Aorta (tissue), 5 donors: ENCODE data around the gene OR2V2. TPM values are rescaled to one million over a fixed set of nuclear protein-coding genes. Genes with fewer than 3 reads are reported as not detected.

Experiments
- ATAC-seq: fragments of 200-7000 bp; cut with Tn5 transposase; one replicate; pipeline ENCODE4 v1.9.1; 2022; ENCODE audit warnings: moderate library complexity; ENCODE audit not compliant: low FRiP score
- DNase-seq, 2 donors: peaks; one replicate each; pipeline ENCODE4 v3.0.0-alpha.2; 2020
- H3K27ac ChIP-seq, 2 donors: one replicate each; pipeline ENCODE4 v1.5.1; 2013; ENCODE audit warnings: low read length in 2 of 2, mild to moderate bottlenecking in 2 of 2, moderate library complexity in 2 of 2, control low read depth in 1 of 2, inconsistent platforms in 1 of 2, low read depth in 1 of 2
- H3K27me3 ChIP-seq, 2 donors: one replicate each; pipeline ENCODE4 v1.6.1; 2013; ENCODE audit warnings: control low read depth in 1 of 2, low read length in 1 of 2, mild to moderate bottlenecking in 1 of 2, moderate library complexity in 1 of 2; ENCODE audit not compliant: insufficient read depth in 2 of 2, control insufficient read depth in 1 of 2
- H3K36me3 ChIP-seq, 2 donors: one replicate each; pipeline ENCODE4 v1.6.1; 2013; ENCODE audit warnings: control low read depth in 1 of 2, low read length in 1 of 2, mild to moderate bottlenecking in 1 of 2; ENCODE audit not compliant: insufficient read depth in 2 of 2, control insufficient read depth in 1 of 2
- H3K4me1 ChIP-seq, 2 donors: one replicate each; pipeline ENCODE4 v1.6.1; 2013; ENCODE audit warnings: low read length in 2 of 2, control low read depth in 1 of 2, mild to moderate bottlenecking in 1 of 2, moderate library complexity in 1 of 2; ENCODE audit not compliant: insufficient read depth in 2 of 2, control insufficient read depth in 1 of 2
- H3K4me3 ChIP-seq, 2 donors: one replicate each; pipeline ENCODE4 v1.5.1; 2013; ENCODE audit warnings: low read length in 2 of 2, control low read depth in 1 of 2, mild to moderate bottlenecking in 1 of 2
- H3K9me3 ChIP-seq: one replicate; pipeline ENCODE4 v1.6.1; 2013; ENCODE audit warnings: mild to moderate bottlenecking, low read length; ENCODE audit not compliant: control insufficient read depth
- WGBS, 2 donors: extraction: QIAGEN DNeasy Blood & Tissue Kit; methylation state at CpG; one replicate each; pipeline ENCODE4 v1.1.7; 2013; 5-methylcytosine and 5-hydroxymethylcytosine counted together
- intact Hi-C, 2 donors: fragments of 100-400 bp; cut with DNase I; formaldehyde crosslinking; loops; one replicate each; pipeline versions ENCODE4 v1.14.2 to v1.15.0; 2022
- polyA plus RNA-seq, 2 donors: library from polyadenylated mRNA; stranded (reverse); fragments of 200-250 nt; gene quantifications; one replicate each; pipeline ENCODE4 v1.2.3, GENCODE V29; 2013
- total RNA-seq, 2 donors: library from RNA; stranded (reverse); fragmentation: NEBNext Ultra II Directional; extraction: Animal tissue kit (Norgen Biotek cat#: 25700); gene quantifications; one replicate each; pipeline ENCODE4 v1.2.1, GENCODE V29; 2021
- donor health status: healthy with polysubstance abuse.
- donor health status: Bipolar disorder and iron deficiency.
- donor health status: DM: no; HTN: no; CAD: no.
- donor health status: DM: no; HTN: no; CAD: no.
- donor health status: DM: yes; HTN: yes; CAD: no.

Gene OR2V2
- total and polyA plus RNA-seq, 4 donors = not detected

DNA sequence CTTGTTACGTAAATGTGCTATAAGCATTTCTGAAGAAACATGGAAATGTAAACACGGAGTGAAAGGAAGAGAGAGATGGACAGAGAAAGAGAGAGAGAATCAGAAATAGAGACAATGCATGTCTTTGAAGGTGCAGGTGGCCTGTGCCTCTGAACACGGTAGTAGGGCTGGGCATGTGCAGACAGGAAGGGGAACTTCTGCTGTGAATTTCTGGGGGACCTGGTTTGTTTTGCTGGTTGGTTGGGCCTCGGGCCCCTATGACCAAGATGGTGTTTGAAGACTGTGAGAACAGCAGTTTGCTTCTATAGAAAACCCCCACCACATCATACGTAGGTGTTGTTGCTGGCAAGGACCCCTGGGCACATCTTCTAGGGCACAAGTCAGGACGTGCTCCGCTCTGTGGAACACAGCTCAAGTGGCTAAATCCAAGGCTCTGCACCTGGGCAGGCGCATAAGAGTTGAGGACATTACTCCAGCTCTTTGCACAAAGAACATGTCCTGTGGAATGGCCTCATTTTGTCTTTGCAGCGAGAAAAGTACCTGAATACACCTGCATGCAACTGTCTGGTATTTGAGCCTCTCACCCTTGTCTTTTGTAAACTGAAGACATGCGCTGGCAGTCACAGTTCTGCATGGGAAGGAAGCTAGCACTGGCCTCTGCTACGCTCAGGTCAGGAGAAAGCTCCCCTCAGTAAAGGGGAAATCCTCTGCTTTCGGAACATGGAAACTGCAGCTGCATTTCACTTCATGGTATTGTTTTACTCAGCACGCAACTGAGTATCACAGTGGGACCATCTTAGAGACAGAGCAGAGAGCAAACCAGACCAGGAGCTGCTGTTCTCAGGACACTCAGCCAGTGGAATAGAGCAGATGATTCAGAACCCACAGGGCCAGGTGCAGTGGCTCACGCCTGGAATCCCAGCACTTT lies 2.7 kb downstream of the OR2V2 start:
- intact Hi-C loops = loop anchor here in 1 of 2 donors (10.0 kb wide), 1 partner anchor 365 kb away; no protein-coding TSS in a partner anchor
- WGBS, 2 donors = 75 to 78% methylated on average over 14 of the region's 14 CpGs
- Histone ChIP-seq H3K4me3 (no peak overlapping the region), H3K27me3 (no peaks in the 10 kb centered on the region), H3K27ac (no peak overlapping the region), H3K9me3 (no peaks in the 10 kb centered on the region), H3K4me1 (no peaks in the 10 kb centered on the region), H3K36me3 (no peaks in the 10 kb centered on the region)
- no peak for ATAC-seq
- DNase-seq = no peak

GRCh38 chr5:181151146-181151545 lies 3.8 kb downstream of the OR2V2 start:
- DNase-seq (no peak), ATAC-seq (no peak)
- Histone ChIP-seq H3K36me3 (no peaks in the 10 kb centered on the region), H3K27me3 (no peaks in the 10 kb centered on the region), H3K9me3 (no peaks in the 10 kb centered on the region), H3K4me3 (no peak overlapping the region), H3K27ac (no peak overlapping the region), H3K4me1 (no peaks in the 10 kb centered on the region)
- intact Hi-C loops = loop anchor here in 1 of 2 donors (10.0 kb wide), 1 partner anchor 366 kb away; no protein-coding TSS in a partner anchor
- WGBS, 2 donors = 27 to 34% methylated on average over 9 of the region's 9 CpGs

DNA sequence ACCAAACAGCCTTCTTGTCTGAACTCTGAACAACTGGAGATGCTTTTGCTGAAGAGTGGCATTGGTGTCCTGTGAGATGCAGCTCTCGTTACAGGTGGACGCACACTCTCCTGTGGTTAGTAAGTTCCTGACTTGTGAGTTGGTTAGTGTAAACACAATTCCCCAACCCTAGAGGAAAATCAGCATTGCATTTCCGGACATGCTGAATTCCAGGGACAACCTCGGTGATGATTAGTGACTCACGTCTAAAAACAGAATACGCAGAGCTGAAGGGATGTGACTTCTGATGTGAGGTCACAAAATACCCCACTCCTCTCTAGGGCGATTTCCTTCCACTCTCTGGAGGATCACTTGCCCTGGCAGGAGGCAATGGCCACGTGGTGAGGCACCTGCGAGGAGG lies 5.0 kb downstream of the OR2V2 start:
- WGBS, 2 donors = 69 to 72% methylated on average over 9 of the region's 9 CpGs
- H3K27ac ChIP-seq = no peak overlapping the region
- ATAC-seq = no peak
- no peak overlapping the region for H3K4me3 ChIP-seq
- H3K4me1 ChIP-seq = no peaks in the 10 kb centered on the region
- H3K27me3 ChIP-seq = no peaks in the 10 kb centered on the region
- H3K36me3 ChIP-seq = no peaks in the 10 kb centered on the region
- no peaks in the 10 kb centered on the region for H3K9me3 ChIP-seq
- intact Hi-C loops = loop anchor here in 1 of 2 donors (10.0 kb wide), 1 partner anchor 368 kb away; no protein-coding TSS in a partner anchor
- no peak for DNase-seq

DNA sequence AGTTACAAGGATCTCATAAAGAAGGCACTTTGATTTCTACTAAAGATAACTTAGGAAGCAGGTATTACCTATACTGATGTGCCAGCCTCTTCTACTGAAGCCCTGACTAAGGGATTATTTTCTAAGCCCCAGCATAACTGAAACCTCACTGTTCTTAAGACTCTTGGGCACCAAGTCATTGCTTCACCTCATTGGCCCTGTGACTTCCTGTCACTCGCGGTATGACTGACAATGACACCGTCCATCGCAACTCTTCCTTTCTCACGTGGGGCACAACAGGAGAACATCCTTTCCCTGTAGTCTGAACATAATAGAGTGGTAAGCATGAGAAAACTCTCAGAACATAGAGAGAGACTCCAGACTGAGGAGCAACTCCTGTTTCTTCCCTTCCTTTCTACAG lies 6.4 kb downstream of the OR2V2 start:
- DNase-seq (no peak), ATAC-seq (no peak)
- no peak overlapping the region for H3K27ac ChIP-seq
- H3K36me3 ChIP-seq = no peaks in the 10 kb centered on the region
- H3K9me3 ChIP-seq = no peaks in the 10 kb centered on the region
- intact Hi-C loops = loop anchor here in 1 of 2 donors (10.0 kb wide), 1 partner anchor 369 kb away; no protein-coding TSS in a partner anchor
- 75 to 84% methylated on average over 5 of the region's 5 CpGs for WGBS, 2 donors
- H3K27me3 ChIP-seq = no peaks in the 10 kb centered on the region
- H3K4me1 ChIP-seq = no peaks in the 10 kb centered on the region
- no peak overlapping the region for H3K4me3 ChIP-seq

GRCh38 chr5:181156758-181157157 lies 9.4 kb downstream of the OR2V2 start:
- H3K36me3 ChIP-seq = no peaks in the 10 kb centered on the region
- H3K4me1 ChIP-seq = no peaks in the 10 kb centered on the region
- no peaks in the 10 kb centered on the region for H3K9me3 ChIP-seq
- DNase-seq (no peak), ATAC-seq (no peak)
- H3K4me3 ChIP-seq = no peak overlapping the region
- H3K27me3 ChIP-seq = no peaks in the 10 kb centered on the region
- no peak overlapping the region for H3K27ac ChIP-seq
- intact Hi-C loops = loop anchor here in 1 of 2 donors (10.0 kb wide), 1 partner anchor 372 kb away; no protein-coding TSS in a partner anchor
- 39 to 41% methylated on average over 3 of the region's 3 CpGs for WGBS, 2 donors

DNA sequence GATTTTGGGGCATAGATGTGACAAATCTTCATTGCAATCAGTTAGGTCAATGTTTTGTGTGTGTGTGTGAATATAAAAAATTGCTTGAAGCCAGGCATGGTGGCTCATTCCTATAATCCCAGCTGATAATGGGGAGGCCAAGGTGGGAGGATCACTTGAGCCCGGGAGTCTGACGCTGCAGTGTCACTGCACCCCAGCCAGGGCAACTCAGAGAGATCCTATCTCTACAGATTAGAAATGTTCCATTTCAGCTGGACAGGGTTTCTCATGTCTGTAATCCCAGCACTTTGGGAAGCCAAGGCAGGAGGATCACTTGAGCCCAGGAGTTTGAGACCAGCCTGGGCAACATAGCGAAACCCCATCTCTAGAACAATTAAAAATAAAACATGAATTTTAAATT lies 11.5 kb downstream of the OR2V2 start:
- DNase-seq (no peak), ATAC-seq (no peak)
- no peaks in the 10 kb centered on the region for H3K36me3 ChIP-seq
- H3K27me3 ChIP-seq = no peaks in the 10 kb centered on the region
- H3K4me1 ChIP-seq = no peaks in the 10 kb centered on the region
- 91 to 93% methylated on average over 3 of the region's 3 CpGs for WGBS, 2 donors
- intact Hi-C loops = loop anchor here in 1 of 2 donors (10.0 kb wide), 1 partner anchor 374 kb away; no protein-coding TSS in a partner anchor
- H3K27ac ChIP-seq = no peak overlapping the region
- H3K4me3 ChIP-seq = no peak overlapping the region
- H3K9me3 ChIP-seq = no peaks in the 10 kb centered on the region

DNA sequence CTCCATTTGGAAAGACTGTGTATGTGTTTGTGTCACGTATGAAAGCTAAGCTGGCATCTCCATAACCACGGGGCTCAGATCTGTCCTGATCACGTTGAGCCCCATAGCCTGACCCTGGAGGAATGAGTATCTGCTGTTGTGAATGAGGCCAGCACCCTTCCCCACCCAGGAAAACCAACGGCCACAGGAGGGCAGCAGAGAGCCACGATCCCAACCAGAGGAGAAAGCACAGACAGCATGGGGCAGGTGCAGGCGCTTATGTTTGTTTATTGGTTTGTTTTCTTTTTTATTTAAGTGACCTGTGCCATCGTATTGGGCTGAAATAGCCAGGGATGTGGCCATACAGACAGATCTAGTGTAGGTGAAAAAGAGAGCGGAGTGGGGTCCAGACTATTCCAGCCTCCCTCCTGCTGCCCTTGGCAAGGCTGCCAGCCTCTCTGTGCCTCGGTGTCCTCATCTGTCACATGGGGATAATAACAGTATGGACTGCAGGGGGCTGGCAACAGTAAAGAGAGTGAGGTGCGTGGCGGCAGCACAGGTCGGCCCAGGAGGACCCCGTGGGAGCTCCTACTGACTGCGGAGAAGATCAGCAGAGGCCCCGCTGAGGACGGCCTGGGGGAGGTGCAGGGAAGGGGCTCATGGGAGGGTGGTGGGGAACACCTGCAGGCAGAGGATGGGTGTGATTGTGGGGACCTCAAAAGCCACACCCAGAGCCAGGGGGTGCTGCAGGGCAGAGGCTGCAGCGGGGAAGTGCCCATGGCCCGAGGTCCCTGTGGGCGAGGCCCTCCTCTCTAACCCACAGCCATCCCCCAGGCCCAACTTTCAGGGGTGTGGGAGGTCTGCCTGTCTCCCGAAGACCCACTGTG lies 12.1 kb downstream of the OR2V2 start:
- WGBS, 2 donors = 52 to 56% methylated on average over 20 of the region's 20 CpGs
- intact Hi-C loops = loop anchor here in 1 of 2 donors (10.0 kb wide), 1 partner anchor 375 kb away; no protein-coding TSS in a partner anchor
- Histone ChIP-seq H3K9me3 (no peaks in the 10 kb centered on the region), H3K4me1 (no peaks in the 10 kb centered on the region), H3K4me3 (no peak overlapping the region), H3K27me3 (no peaks in the 10 kb centered on the region), H3K36me3 (no peaks in the 10 kb centered on the region), H3K27ac (no peak overlapping the region)
- DNase-seq (peak; percentile 88 to 96), ATAC-seq (peak; percentile 91)

DNA sequence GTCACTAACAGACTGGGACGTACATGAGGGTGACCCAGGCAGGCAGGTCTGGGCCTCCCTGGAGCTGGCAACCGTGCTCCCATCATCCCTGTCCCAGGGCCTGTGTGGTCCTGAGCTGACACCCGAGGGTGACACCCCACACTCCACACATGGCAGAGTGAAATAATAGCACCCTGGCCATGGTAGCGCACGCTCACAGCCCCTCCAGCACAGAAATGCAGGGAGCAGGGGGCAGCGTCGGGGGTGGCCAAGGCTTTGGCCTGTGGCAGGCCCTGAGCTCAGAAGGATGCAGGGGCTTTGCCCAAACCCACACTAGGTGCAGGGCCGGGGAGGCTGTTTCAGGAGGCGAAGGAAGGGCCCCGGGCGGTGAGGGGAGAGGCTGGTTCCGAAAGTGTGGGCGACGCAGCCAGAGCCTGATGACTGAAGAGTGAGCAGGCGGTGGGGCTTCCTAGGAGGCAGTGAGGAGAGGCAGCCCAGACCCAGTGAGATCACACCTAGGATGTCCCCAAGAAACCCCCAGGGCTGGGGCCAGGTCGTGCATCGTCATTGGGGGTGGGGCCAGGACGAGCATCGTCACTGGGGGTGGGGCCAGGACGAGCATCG lies 12.9 kb downstream of the OR2V2 start:
- H3K27me3 ChIP-seq = no peaks in the 10 kb centered on the region
- H3K9me3 ChIP-seq = no peaks in the 10 kb centered on the region
- no peak overlapping the region for H3K4me3 ChIP-seq
- H3K27ac ChIP-seq = no peak overlapping the region
- peak in 1 of 2 donors; percentile 82 for DNase-seq
- no peaks in the 10 kb centered on the region for H3K36me3 ChIP-seq
- no peaks in the 10 kb centered on the region for H3K4me1 ChIP-seq
- ATAC-seq = peak; percentile 58
- WGBS, 2 donors = 45 to 59% methylated on average over 17 to 21 of the region's 21 CpGs
- intact Hi-C loops = no loop called here
